Hypothalamus (tissue), 51 donors: ENCODE data around the gene CST3.

Experiments
- DNase-seq, 51 donors: peaks; one replicate each; lab custom pipeline; 2025; lab: John Stamatoyannopoulos, UW

CST3 gene

GRCh38 chr20:23605867-23606651 is 31.7 kb downstream of the CST3 start, which contains the start of gene CST9:
TSS of gene CST9 (minus strand) at chr20:23605917. CDS start at chr20:23605864, 53 bp downstream.
- no peak for DNase-seq

- DNase-seq: no peak
Observed at GRCh38 chr20:23604306-23604705, 33.4 kb downstream of the CST3 start.

- no peak for DNase-seq
Observed at GRCh38 chr20:23603321-23603720, 34.4 kb downstream of the CST3 start.

GRCh38 chr20:23602699-23603098 is 35.1 kb downstream of the CST3 start:
- DNase-seq: no peak

GRCh38 chr20:23602241-23602640 is 35.5 kb downstream of the CST3 start:
- DNase-seq: no peak

- DNase-seq: no peak
Observed at GRCh38 chr20:23601715-23602114, 36.0 kb downstream of the CST3 start.

- no peak for DNase-seq
Observed at GRCh38 chr20:23598481-23598880, 39.3 kb downstream of the CST3 start.

GRCh38 chr20:23596579-23597250 is 41.0 kb downstream of the CST3 start:
- DNase-seq: no peak

- no peak for DNase-seq
Observed at GRCh38 chr20:23595941-23596340, 41.8 kb downstream of the CST3 start.

GRCh38 chr20:23588434-23589403 is 49.0 kb downstream of the CST3 start:
- DNase-seq: no peak

- no peak for DNase-seq
Observed at GRCh38 chr20:23587631-23588030, 50.1 kb downstream of the CST3 start.

- no peak for DNase-seq
Observed at GRCh38 chr20:23586735-23587525, 50.8 kb downstream of the CST3 start.

- no peak for DNase-seq
Observed at GRCh38 chr20:23585808-23586734, 51.7 kb downstream of the CST3 start.

- no peak for DNase-seq
Observed at GRCh38 chr20:23585449-23585807, 52.3 kb downstream of the CST3 start.

GRCh38 chr20:23584434-23585199 is 53.1 kb downstream of the CST3 start:
- DNase-seq: no peak
